SKM-1 treated with dmso at 0.1 percent for 144 hours (cell line): ENCODE measurements around the gene WWTR1.

Experiments
- DNase-seq: peaks from one replicate; lab custom pipeline; 2025; ENCODE audit not compliant: unreplicated experiment; lab: John Stamatoyannopoulos, UW

The WWTR1 gene

DNA sequence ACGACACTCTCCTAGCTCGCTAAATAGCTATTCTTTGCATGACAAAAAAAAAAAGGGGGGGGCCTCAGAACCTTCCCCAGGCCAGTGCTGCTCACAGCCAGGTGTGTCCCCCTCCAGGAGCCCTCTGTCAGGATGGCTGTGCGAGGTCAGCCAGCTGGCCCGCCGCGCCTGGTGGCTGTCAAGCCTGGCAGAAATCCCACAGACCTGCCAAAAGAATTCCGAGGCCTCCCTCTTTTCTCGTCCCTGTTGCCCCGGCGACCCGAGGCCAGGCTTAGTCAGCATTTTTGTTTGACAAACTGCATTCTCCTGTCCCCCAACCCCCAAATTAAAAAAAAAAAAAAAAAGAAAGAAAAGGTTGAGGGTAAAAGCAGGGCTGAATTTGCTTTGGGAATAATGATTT is 121.4 kb downstream of the WWTR1 start:
- no peak for DNase-seq

DNA sequence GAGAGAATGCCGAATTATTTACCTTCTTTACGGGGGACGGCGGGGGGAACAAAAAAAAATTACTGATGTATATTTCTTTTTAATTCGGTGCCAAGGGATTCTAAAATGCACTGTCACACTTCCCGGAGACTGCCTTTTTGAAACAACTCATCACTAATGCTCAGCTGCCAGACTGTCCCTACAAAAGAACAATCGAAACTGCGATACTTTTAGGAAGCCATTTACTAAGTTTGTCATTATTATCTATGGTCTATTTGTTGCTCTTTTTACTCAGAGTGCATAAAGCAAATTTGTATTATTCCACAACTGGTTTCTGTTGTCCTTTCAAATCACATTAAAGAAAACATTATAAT is 122.5 kb downstream of the WWTR1 start:
- no peak for DNase-seq

- DNase-seq = no peak
These were observed 123.0 kb downstream of the WWTR1 start for GRCh38 chr3:149534671-149535332.

- no peak for DNase-seq
These were observed 123.7 kb downstream of the WWTR1 start for GRCh38 chr3:149534082-149534481.

- no peak for DNase-seq
These were observed 125.2 kb downstream of the WWTR1 start for GRCh38 chr3:149532489-149533180.

DNA sequence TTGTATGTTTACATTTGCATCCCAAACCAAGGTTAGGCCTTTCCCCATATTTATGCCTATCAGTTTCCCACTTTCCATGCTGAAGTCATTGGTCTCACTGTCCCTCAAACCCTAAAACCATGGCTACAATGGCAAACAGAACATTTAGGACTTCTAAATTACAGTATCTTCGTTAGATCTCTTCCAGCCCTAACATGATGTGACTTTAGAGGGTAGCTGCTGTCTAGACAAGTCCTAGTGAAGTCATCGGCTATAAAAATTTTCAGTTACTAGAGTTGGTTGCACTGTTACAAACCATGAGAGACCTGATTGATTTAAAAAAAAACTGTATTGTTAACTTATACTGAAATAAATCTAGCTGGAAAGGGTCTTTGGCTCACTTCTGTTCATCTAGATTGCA is 128.7 kb downstream of the WWTR1 start:
- no peak for DNase-seq

GRCh38 chr3:149528340-149528650 is 129.5 kb downstream of the WWTR1 start:
- no peak for DNase-seq

DNA sequence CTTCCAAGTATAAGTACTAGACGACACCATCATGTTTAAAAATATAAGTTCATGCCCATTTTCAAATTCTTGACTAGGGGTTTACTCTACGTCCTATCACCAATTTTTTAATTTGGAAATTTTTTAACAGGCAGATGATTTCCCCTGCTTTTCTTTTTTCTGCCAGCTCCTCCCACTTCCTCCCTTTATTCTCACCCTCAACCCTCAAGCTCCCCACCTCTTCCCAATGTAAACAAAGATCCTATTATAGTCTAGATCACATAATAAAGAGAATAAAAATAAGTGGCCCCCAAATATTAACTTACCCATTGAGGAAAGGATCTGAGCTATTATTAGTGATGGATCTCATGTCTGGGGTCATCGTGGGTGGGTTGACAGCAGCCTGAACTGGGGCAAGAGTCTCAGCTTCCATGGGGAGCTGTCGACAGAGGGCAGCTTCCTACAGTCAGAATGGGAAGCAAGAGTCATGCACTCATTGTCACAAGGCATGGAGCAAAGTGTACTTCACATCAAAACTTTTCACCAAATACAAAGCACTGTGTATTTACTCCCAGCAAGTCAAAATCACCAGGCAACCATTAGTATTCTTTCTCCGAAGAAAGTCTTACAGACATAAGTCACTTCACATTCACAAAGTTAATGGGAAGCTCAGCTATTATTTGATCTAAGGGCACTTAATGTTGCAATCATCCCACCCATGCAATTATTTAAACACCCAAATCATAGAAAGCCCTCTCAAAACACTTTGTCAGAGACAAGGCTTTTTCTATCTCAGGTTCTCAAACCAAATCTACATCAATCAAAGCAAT is 130.1 kb downstream of the WWTR1 start:
- no peak for DNase-seq

- DNase-seq = no peak
These were observed 134.1 kb downstream of the WWTR1 start for GRCh38 chr3:149523512-149524299.

GRCh38 chr3:149519912-149520311 is 137.9 kb downstream of the WWTR1 start:
- DNase-seq = no peak

GRCh38 chr3:149516920-149517319 is 140.9 kb downstream of the WWTR1 start:
- no peak for DNase-seq

- no peak for DNase-seq
These were observed 142.6 kb downstream of the WWTR1 start for GRCh38 chr3:149515249-149515648.

GRCh38 chr3:149514471-149514870 is 143.4 kb downstream of the WWTR1 start:
- DNase-seq = no peak

DNA sequence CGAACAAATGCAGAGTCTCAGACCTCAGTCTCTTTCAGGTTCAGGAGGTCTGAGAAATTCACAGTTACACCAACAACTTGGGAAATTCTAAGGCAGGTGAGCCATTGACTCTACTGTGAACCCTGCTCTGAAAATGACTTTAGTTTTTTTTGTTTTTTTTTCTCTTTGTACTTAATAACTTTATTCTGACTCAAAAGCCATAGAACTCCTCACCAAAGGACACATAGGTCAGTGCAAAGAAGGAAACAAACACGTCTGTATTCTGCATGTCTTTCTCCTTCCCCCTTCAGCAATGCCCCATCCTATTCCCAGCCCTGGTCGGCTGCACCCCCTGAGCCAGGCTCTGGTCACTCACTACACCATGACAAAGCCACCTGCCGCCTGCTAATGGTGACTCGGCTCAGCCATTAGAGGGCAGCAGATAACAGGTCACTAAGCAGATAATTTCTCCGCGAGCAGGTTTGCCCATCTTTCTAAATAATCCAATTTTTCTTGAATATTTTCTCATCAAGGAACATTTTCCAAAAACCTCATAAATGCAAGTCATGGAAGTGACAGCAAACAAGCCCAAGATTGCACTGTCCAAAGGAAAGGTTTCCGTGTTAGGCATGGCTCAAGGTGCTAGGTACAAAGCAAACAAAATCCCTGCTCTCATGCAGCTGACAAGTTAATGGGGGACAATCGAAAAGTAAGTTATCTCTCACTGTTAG is 145.6 kb downstream of the WWTR1 start:
- peak; percentile 12 for DNase-seq

DNA sequence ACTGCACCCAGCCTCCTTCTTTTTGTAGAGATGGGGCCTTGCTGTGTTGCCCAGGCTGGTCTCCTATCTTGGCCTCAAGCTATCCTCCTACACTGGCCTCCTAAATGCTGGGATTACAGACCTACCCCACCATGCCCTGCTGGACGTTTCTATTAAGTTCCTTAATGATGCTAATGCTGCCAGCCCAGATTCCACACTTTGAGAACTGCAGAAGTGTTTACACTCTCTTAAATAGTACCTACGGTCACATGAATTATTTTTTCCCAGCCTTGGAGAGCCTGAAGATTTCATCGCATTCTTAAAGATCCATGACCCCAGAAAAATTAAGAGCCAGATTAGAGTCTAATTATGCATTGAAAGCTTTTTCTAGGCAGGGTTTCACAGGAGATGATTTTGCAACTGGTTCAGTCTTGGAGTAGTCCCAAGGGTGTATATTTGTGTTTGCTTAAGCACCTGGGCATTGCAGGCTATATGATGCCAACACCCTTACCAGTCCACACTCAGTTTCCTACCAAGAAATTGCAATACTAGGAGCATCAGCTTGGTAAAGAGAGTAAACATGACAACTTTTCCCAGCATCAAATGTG is 146.7 kb downstream of the WWTR1 start:
- no peak for DNase-seq

DNA sequence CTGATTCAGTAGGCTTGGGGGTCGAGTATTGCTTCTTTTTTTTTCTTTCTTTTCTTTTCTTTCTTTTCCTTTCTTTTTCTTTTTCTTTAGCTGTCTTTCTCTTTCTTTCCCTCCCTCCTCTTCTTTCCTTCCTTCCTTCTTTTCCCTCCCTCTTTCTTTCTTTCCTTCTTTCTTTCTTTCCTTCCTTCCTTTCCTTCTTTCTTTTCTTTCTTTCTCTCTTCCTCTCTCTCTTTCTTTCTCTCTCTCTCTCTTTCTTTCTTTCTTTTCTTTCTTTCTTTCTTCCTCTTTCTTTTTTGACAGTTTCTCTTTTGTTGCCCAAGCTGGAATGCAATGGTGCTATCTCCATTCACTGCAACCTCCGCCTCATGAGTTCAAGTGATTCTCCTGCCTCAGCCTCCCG is 147.3 kb downstream of the WWTR1 start:
- no peak for DNase-seq

GRCh38 chr3:149509526-149509925 is 148.3 kb downstream of the WWTR1 start:
- DNase-seq = no peak

DNA sequence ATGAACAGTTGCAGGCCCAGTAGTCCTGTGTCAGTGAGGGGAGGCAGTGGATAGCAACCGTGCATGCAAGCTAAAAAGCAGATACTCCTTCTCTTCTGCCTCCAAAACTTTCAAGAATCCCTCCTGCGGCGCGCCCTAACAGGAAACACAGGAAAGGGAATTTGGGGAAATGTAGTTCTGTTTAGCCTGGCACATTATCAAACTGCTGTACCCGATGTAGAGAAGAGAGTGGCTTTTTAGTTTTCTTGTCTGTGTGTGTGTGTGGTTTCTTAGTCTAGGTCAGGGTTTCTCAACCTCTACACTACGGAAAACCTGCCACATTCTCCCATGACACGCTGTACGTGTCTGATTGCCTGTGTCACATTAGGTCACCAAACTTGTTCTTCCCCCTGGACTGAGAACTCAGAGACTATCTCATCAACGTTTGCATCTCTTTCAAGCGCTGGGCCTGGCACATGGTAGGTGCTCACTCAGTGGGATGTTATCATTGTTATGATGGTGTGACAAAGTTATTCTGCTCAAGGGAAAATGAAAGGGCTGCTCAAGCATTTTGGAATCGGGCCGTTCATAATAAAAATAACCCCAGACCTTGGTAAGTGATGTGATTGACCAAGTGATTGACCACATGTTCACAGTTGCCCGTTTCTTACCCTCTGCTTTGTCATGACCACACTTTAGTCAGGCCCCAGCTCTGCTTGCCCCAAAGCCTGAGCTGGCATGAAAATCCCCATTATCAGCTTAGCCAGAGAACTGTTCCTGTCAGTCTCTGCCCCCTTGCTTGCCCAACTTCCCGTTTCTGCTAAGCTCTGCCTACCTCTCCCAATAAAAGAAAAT is 150.1 kb downstream of the WWTR1 start:
- peak; percentile 69 for DNase-seq

- no peak for DNase-seq
These were observed 150.9 kb downstream of the WWTR1 start for GRCh38 chr3:149506965-149507364.

DNA sequence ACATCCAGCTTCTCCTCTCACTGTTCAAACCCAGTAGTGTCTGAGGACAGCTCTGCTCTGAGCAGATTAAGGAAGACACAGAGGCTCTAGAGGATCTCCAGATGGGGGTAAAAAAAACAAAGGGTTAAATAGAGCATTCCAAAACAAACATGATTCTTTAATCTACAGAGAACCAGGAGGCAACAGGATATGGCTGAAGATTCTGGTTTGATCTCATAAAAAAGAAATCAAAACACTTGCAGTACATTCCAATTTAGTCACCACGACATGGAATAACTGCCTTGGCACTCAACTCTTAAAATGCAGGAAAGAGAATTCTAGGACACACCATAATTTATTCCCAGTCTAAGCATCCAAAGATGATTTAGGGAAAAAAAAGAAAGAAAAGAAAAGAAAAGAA is 151.3 kb downstream of the WWTR1 start:
- no peak for DNase-seq
